GM12878 (cell line): ENCODE data around the gene FNDC3B. TPM values are rescaled to one million over a fixed set of nuclear protein-coding genes. Genes with fewer than 3 reads are reported as not detected.

ENCODE experiments used
- ASH2L ChIP-seq: fragments of 300-600, 200-600 bp; sonication (generic); IDR thresholded peaks from 2 replicates; pipeline ENCODE4 v1.6.1; 2017; ENCODE audit warnings: low read depth, mild to moderate bottlenecking, borderline replicate concordance
- BACH1 ChIP-seq: fragments of 450-650 bp; IDR thresholded peaks from 2 replicates; pipeline ENCODE4 v1.6.1; 2017; ENCODE audit warnings: mild to moderate bottlenecking, borderline replicate concordance
- CBX3 ChIP-seq: fragments of 200-600 bp; sonication (generic); IDR thresholded peaks from 2 replicates; pipeline ENCODE4 v1.6.1; 2016; ENCODE audit warnings: low read depth, borderline replicate concordance
- ETV6 ChIP-seq, 2 experiments: fragments of 450-650 bp in 1 of 2; IDR thresholded peaks in 1 of 2; conservative IDR thresholded peaks in 1 of 2; 2 replicates each; pipeline ENCODE4 v1.6.1; 2014; ENCODE audit warnings: antibody characterized with exemption in 1 of 2, borderline replicate concordance in 1 of 2, low read depth in 1 of 2, mild to moderate bottlenecking in 1 of 2, moderate library complexity in 1 of 2
- MEF2B ChIP-seq: fragments of 450-650 bp; IDR thresholded peaks from 2 replicates; pipeline ENCODE4 v1.6.1; 2018; ENCODE audit warnings: mild to moderate bottlenecking, moderate library complexity; ENCODE audit not compliant: partially characterized antibody, poor library complexity, severe bottlenecking
- NFIC ChIP-seq: IDR thresholded peaks from 2 replicates; pipeline ENCODE4 v1.6.1; 2012; ENCODE audit warnings: low read depth, mild to moderate bottlenecking, inconsistent platforms, low read length, moderate library complexity
- POU2F2 ChIP-seq: IDR thresholded peaks from 3 replicates; pipeline ENCODE4 v1.6.1; 2011; ENCODE audit warnings: low read depth, mild to moderate bottlenecking, low read length, borderline replicate concordance
- RAD21 ChIP-seq: IDR thresholded peaks from 2 replicates; pipeline ENCODE4 v1.6.1; 2011; ENCODE audit warnings: mild to moderate bottlenecking, low read depth, low read length, moderate library complexity; ENCODE audit not compliant: insufficient read depth
- TCF7 ChIP-seq: IDR thresholded peaks from 2 replicates; pipeline ENCODE4 v1.6.1; 2014; ENCODE audit warnings: antibody characterized with exemption, borderline replicate concordance
- ZNF217 ChIP-seq: fragments of 450-650 bp; IDR thresholded peaks from 2 replicates; pipeline ENCODE4 v1.6.1; 2017; ENCODE audit warnings: antibody characterized with exemption, mild to moderate bottlenecking
- ZZZ3 ChIP-seq: IDR thresholded peaks from 2 replicates; pipeline ENCODE4 v1.6.1; 2011; ENCODE audit warnings: low read depth; ENCODE audit not compliant: control insufficient read depth, insufficient read length
- polyA plus RNA-seq, 11 experiments: library from polyadenylated mRNA; depleted of rRNA in 4 of 11; unstranded in 6 of 11; stranded (reverse) in 5 of 11; fragments of >200 nt; fragmentation: Nextera tagmentation in 4 of 11; fragmentation: Illumina TruSeq in 1 of 11; extraction: Ambion mirVana in 4 of 11; extraction: Trizol in 1 of 11; gene quantifications; 1 replicate in 1 of 11; 2 replicates in 10 of 11; pipeline versions ENCODE4 v1.2.1 to v1.2.3, GENCODE V29; 2011 to 2016; ENCODE audit warnings: inconsistent platforms in 2 of 11, missing spikeins in 2 of 11, low read depth in 1 of 11
- total RNA-seq, 4 experiments: library from RNA; depleted of rRNA in 3 of 4; stranded (reverse); fragments of >200 nt in 3 of 4; fragmentation: Illumina TruSeq in 1 of 4; extraction: Trizol in 1 of 4; gene quantifications; 2 replicates each; pipeline versions ENCODE4 v1.2.1 to v1.2.3, GENCODE V29; 2013 to 2021
- TF ChIP-seq, protein P1 (sequence below): fragments of 150-350 bp; IDR thresholded peaks from 2 replicates; pipeline ENCODE4 v1.6.1; 2014; ENCODE audit warnings: mild to moderate bottlenecking, low read depth, low read length
- TF ChIP-seq, protein P2 (sequence below): fragments of 450-650 bp; conservative IDR thresholded peaks from 2 replicates; pipeline ENCODE4 v1.6.1; 2017; ENCODE audit warnings: mild to moderate bottlenecking, moderate library complexity
- TF ChIP-seq, protein P3 (sequence below): fragments of 450-650 bp; IDR thresholded peaks from 2 replicates; pipeline ENCODE4 v1.6.1; 2018; ENCODE audit warnings: mild to moderate bottlenecking, low read depth, moderate library complexity; ENCODE audit not compliant: partially characterized antibody
- TF ChIP-seq, protein P4 (sequence below): fragments of 450-650 bp; formaldehyde crosslinking; IDR thresholded peaks from 2 replicates; pipeline ENCODE4 v1.4.0; 2020; ENCODE audit warnings: mild to moderate bottlenecking, moderate library complexity
- TF ChIP-seq, protein P5 (sequence below): fragments of 450-650 bp; IDR thresholded peaks from 2 replicates; pipeline ENCODE4 v1.6.1; 2017; ENCODE audit warnings: antibody characterized with exemption, mild to moderate bottlenecking, moderate library complexity

Gene FNDC3B
- total and polyA plus RNA-seq, 10 of the 15 experiments (the other 5 are each of a cell fraction or from before 2014, with no cell fraction given): 7.9 to 35.0 (median 18.5) TPM

DNA sequence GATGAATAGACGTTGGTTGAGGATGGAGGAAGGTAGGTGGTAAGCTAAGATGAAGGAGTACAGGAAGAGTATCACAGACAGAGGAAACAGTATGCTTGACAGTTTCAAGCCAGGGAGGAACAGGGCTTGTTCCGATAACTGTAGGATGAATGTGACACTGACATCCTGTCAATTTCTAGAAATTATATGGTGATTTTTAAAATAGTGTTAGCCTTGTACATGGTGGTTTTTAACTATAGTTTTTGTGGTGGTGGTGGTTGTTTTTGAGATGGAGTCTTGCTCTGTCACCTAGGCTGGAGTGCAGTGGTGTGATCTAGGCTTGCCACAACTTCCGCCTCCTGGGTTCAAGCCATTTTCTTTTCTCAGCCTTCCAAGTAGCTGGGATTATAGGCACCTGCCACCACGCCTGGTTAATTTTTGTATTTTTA is 92.8 kb downstream of the FNDC3B start (continued):
- TF ChIP-seq, protein P1, sequence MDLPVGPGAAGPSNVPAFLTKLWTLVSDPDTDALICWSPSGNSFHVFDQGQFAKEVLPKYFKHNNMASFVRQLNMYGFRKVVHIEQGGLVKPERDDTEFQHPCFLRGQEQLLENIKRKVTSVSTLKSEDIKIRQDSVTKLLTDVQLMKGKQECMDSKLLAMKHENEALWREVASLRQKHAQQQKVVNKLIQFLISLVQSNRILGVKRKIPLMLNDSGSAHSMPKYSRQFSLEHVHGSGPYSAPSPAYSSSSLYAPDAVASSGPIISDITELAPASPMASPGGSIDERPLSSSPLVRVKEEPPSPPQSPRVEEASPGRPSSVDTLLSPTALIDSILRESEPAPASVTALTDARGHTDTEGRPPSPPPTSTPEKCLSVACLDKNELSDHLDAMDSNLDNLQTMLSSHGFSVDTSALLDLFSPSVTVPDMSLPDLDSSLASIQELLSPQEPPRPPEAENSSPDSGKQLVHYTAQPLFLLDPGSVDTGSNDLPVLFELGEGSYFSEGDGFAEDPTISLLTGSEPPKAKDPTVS: no peak
- TF ChIP-seq BACH1 (no peak), ETV6 (conservative IDR thresholded peaks at IDR 0.05 in 1 of 2, IDR thresholded peaks at IDR 0.05 in 1 of 2; ENCODE audit: borderline replicate concordance in 1 of 2, low read depth in 1 of 2) (peak in 1 of 2 experiments; percentile 82; a peak in 2 of 4 replicates), ASH2L (no peak), CBX3 (no peak), POU2F2 (no peak), MEF2B (peak; percentile 22), NFIC (peak; percentile 71), ZNF217 (peak; percentile 59; the same call in 1 of the 2 replicates), TCF7 (no peak), ZZZ3 (no peak), RAD21 (no peak)
- TF ChIP-seq, protein P2, sequence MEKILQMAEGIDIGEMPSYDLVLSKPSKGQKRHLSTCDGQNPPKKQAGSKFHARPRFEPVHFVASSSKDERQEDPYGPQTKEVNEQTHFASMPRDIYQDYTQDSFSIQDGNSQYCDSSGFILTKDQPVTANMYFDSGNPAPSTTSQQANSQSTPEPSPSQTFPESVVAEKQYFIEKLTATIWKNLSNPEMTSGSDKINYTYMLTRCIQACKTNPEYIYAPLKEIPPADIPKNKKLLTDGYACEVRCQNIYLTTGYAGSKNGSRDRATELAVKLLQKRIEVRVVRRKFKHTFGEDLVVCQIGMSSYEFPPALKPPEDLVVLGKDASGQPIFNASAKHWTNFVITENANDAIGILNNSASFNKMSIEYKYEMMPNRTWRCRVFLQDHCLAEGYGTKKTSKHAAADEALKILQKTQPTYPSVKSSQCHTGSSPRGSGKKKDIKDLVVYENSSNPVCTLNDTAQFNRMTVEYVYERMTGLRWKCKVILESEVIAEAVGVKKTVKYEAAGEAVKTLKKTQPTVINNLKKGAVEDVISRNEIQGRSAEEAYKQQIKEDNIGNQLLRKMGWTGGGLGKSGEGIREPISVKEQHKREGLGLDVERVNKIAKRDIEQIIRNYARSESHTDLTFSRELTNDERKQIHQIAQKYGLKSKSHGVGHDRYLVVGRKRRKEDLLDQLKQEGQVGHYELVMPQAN: no peak
- TF ChIP-seq, protein P3, sequence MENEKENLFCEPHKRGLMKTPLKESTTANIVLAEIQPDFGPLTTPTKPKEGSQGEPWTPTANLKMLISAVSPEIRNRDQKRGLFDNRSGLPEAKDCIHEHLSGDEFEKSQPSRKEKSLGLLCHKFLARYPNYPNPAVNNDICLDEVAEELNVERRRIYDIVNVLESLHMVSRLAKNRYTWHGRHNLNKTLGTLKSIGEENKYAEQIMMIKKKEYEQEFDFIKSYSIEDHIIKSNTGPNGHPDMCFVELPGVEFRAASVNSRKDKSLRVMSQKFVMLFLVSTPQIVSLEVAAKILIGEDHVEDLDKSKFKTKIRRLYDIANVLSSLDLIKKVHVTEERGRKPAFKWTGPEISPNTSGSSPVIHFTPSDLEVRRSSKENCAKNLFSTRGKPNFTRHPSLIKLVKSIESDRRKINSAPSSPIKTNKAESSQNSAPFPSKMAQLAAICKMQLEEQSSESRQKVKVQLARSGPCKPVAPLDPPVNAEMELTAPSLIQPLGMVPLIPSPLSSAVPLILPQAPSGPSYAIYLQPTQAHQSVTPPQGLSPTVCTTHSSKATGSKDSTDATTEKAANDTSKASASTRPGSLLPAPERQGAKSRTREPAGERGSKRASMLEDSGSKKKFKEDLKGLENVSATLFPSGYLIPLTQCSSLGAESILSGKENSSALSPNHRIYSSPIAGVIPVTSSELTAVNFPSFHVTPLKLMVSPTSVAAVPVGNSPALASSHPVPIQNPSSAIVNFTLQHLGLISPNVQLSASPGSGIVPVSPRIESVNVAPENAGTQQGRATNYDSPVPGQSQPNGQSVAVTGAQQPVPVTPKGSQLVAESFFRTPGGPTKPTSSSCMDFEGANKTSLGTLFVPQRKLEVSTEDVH: no peak
- TF ChIP-seq, protein P4, sequence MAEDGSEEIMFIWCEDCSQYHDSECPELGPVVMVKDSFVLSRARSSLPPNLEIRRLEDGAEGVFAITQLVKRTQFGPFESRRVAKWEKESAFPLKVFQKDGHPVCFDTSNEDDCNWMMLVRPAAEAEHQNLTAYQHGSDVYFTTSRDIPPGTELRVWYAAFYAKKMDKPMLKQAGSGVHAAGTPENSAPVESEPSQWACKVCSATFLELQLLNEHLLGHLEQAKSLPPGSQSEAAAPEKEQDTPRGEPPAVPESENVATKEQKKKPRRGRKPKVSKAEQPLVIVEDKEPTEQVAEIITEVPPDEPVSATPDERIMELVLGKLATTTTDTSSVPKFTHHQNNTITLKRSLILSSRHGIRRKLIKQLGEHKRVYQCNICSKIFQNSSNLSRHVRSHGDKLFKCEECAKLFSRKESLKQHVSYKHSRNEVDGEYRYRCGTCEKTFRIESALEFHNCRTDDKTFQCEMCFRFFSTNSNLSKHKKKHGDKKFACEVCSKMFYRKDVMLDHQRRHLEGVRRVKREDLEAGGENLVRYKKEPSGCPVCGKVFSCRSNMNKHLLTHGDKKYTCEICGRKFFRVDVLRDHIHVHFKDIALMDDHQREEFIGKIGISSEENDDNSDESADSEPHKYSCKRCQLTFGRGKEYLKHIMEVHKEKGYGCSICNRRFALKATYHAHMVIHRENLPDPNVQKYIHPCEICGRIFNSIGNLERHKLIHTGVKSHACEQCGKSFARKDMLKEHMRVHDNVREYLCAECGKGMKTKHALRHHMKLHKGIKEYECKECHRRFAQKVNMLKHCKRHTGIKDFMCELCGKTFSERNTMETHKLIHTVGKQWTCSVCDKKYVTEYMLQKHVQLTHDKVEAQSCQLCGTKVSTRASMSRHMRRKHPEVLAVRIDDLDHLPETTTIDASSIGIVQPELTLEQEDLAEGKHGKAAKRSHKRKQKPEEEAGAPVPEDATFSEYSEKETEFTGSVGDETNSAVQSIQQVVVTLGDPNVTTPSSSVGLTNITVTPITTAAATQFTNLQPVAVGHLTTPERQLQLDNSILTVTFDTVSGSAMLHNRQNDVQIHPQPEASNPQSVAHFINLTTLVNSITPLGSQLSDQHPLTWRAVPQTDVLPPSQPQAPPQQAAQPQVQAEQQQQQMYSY (CRISPR knock-in tag): no peak
- TF ChIP-seq, protein P5, sequence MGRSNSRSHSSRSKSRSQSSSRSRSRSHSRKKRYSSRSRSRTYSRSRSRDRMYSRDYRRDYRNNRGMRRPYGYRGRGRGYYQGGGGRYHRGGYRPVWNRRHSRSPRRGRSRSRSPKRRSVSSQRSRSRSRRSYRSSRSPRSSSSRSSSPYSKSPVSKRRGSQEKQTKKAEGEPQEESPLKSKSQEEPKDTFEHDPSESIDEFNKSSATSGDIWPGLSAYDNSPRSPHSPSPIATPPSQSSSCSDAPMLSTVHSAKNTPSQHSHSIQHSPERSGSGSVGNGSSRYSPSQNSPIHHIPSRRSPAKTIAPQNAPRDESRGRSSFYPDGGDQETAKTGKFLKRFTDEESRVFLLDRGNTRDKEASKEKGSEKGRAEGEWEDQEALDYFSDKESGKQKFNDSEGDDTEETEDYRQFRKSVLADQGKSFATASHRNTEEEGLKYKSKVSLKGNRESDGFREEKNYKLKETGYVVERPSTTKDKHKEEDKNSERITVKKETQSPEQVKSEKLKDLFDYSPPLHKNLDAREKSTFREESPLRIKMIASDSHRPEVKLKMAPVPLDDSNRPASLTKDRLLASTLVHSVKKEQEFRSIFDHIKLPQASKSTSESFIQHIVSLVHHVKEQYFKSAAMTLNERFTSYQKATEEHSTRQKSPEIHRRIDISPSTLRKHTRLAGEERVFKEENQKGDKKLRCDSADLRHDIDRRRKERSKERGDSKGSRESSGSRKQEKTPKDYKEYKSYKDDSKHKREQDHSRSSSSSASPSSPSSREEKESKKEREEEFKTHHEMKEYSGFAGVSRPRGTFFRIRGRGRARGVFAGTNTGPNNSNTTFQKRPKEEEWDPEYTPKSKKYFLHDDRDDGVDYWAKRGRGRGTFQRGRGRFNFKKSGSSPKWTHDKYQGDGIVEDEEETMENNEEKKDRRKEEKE: no peak
